WTC11 (cell line): ENCODE results near the gene NHERF2. TPM values are rescaled to one million over a fixed set of nuclear protein-coding genes. Genes with fewer than 3 reads are reported as not detected.

ENCODE experiments used
- ATAC-seq: fragments of 200-7000 bp; cut with Tn5 transposase; 2 replicates; pipeline ENCODE4 v1.10.0; 2021; ENCODE audit warnings: mild to moderate bottlenecking, moderate library complexity
- CTCF ChIA-PET: fragments of 300-600 bp; sonication (Branson Sonifier 250); formaldehyde crosslinking; loops from one replicate; lab custom pipeline; 2021; ENCODE audit warnings: antibody characterized with exemption; lab: Charles Lee
- POLR2A ChIA-PET: fragments of 350-600 bp; sonication (Branson Sonifier 250); formaldehyde crosslinking; loops from one replicate; lab custom pipeline; 2021; ENCODE audit warnings: antibody characterized with exemption; lab: Charles Lee
- DNase-seq: peaks from one replicate; pipeline ENCODE4 v3.0.0; 2021; ENCODE audit warnings: low spot score
- H3K27ac Mint-ChIP-seq: 2 replicates; pipeline ENCODE4 v1.8.0; 2021; ENCODE audit warnings: mixed read lengths
- H3K27me3 Mint-ChIP-seq: 2 replicates; pipeline ENCODE4 v1.8.0; 2021; ENCODE audit warnings: low read depth, mild to moderate bottlenecking, moderate library complexity, mixed read lengths
- H3K36me3 Mint-ChIP-seq: 2 replicates; pipeline ENCODE4 v1.8.0; 2021; ENCODE audit warnings: mixed read lengths
- H3K4me1 Mint-ChIP-seq: 2 replicates; pipeline ENCODE4 v1.8.0; 2022; ENCODE audit warnings: mixed read lengths
- H3K4me3 Mint-ChIP-seq: 2 replicates; pipeline ENCODE4 v1.8.0; 2021; ENCODE audit warnings: mild to moderate bottlenecking, moderate library complexity, mixed read lengths
- H3K9me3 Mint-ChIP-seq: 2 replicates; pipeline ENCODE4 v1.8.0; 2021; ENCODE audit warnings: mixed read lengths
- AFF4 ChIP-seq: sonication (generic); formaldehyde crosslinking; IDR thresholded peaks from 2 replicates; pipeline ENCODE4 v1.8.1; 2023; ENCODE audit warnings: mild to moderate bottlenecking, missing genetic modification reagents, borderline replicate concordance
- ARID4B ChIP-seq: sonication (generic); formaldehyde crosslinking; IDR thresholded peaks from 2 replicates; pipeline ENCODE4 v1.8.0; 2023; ENCODE audit warnings: missing genetic modification reagents, mild to moderate bottlenecking, borderline replicate concordance
- CDX4 ChIP-seq: fragments of 250-450 bp; sonication (Bioruptor Pico); IDR thresholded peaks from 2 replicates; pipeline ENCODE4 v1.9.0; 2021; ENCODE audit warnings: moderate library complexity, mild to moderate bottlenecking, inconsistent platforms, borderline replicate concordance
- CREM ChIP-seq: sonication (generic); formaldehyde crosslinking; IDR thresholded peaks from 2 replicates; pipeline ENCODE4 v1.8.1; 2022; ENCODE audit warnings: mild to moderate bottlenecking, missing genetic modification reagents, moderate library complexity
- ESRRA ChIP-seq: sonication (generic); formaldehyde crosslinking; IDR thresholded peaks from 2 replicates; pipeline ENCODE4 v1.8.1; 2022; ENCODE audit warnings: mild to moderate bottlenecking, missing genetic modification reagents, borderline replicate concordance
- FOXK1 ChIP-seq: sonication (generic); formaldehyde crosslinking; IDR thresholded peaks from 2 replicates; pipeline ENCODE4 v1.8.0; 2022; ENCODE audit warnings: mild to moderate bottlenecking, moderate library complexity, missing genetic modification reagents
- GRHL2 ChIP-seq: fragments of 250-450 bp; sonication (Bioruptor Pico); IDR thresholded peaks from 2 replicates; pipeline ENCODE4 v1.8.0; 2022; ENCODE audit warnings: mild to moderate bottlenecking, moderate library complexity; ENCODE audit not compliant: insufficient replicate concordance, severe bottlenecking
- GTF2I ChIP-seq: fragments of 250-450 bp; sonication (Bioruptor Pico); conservative IDR thresholded peaks from 2 replicates; pipeline ENCODE4 v1.4.0; 2021; ENCODE audit warnings: mild to moderate bottlenecking
- JAZF1 ChIP-seq: fragments of 250-450 bp; sonication (Bioruptor Pico); IDR thresholded peaks from 2 replicates; pipeline ENCODE4 v1.9.0; 2021; ENCODE audit warnings: moderate library complexity, mild to moderate bottlenecking, inconsistent platforms
- JUN ChIP-seq: sonication (generic); formaldehyde crosslinking; IDR thresholded peaks from 2 replicates; pipeline ENCODE4 v1.8.0; 2023; ENCODE audit warnings: mild to moderate bottlenecking, missing genetic modification reagents
- MLX ChIP-seq: sonication (generic); formaldehyde crosslinking; IDR thresholded peaks from 2 replicates; pipeline ENCODE4 v1.8.1; 2023; ENCODE audit warnings: mild to moderate bottlenecking, missing genetic modification reagents, moderate library complexity
- PRDM15 ChIP-seq: sonication (generic); formaldehyde crosslinking; IDR thresholded peaks from 2 replicates; pipeline ENCODE4 v1.8.0; 2022; ENCODE audit warnings: missing genetic modification reagents
- SP1 ChIP-seq: sonication (generic); formaldehyde crosslinking; conservative IDR thresholded peaks from 2 replicates; pipeline ENCODE4 v1.8.1; 2022; ENCODE audit warnings: missing genetic modification reagents
- USF1 ChIP-seq: sonication (generic); formaldehyde crosslinking; IDR thresholded peaks from 2 replicates; pipeline ENCODE4 v1.8.0; 2022; ENCODE audit warnings: mild to moderate bottlenecking, missing genetic modification reagents
- ZBTB43 ChIP-seq: sonication (generic); formaldehyde crosslinking; IDR thresholded peaks from 2 replicates; pipeline ENCODE4 v1.8.1; 2023; ENCODE audit warnings: mild to moderate bottlenecking, missing genetic modification reagents
- ZMAT4 ChIP-seq: fragments of 250-450 bp; sonication (Bioruptor Pico); IDR thresholded peaks from 2 replicates; pipeline ENCODE4 v1.9.0; 2021; ENCODE audit warnings: mild to moderate bottlenecking
- ZNF121 ChIP-seq: sonication (generic); formaldehyde crosslinking; IDR thresholded peaks from 2 replicates; pipeline ENCODE4 v1.8.0; 2023; ENCODE audit warnings: missing genetic modification reagents
- total RNA-seq: library from RNA; stranded (reverse); gene quantifications from 3 replicates; pipeline ENCODE4 v1.2.3, GENCODE V29; 2021

The NHERF2 gene
- total RNA-seq, 1 experiment from 2014 or later: 31.1 TPM

GRCh38 chr16:2042171-2042985 lies 15.7 kb downstream of the NHERF2 start (continued):
- TF ChIP-seq AFF4 (no peak), CREM (CRISPR knock-in tag) (no peak), USF1 (CRISPR knock-in tag) (no peak)

GRCh38 chr16:2042986-2043666 lies 16.4 kb downstream of the NHERF2 start:
- DNase-seq (no peak), ATAC-seq (no peak)
- Mint-ChIP-seq H3K36me3 (no peaks in the 10 kb centered on the region; the same call in 1 of the 2 replicates), H3K4me3 (no peak overlapping the region), H3K27ac (peak overlapping the region; percentile 63; the same call in 1 of the 2 replicates), H3K4me1 (peaks cover 4% of the 10 kb centered on the region), H3K9me3 (no peaks in the 10 kb centered on the region), H3K27me3 (no peaks in the 10 kb centered on the region)
- POLR2A ChIA-PET: no interaction called here
- CTCF ChIA-PET: interaction anchor here (0.7 to 1.3 kb wide), 4 partner anchors 14 to 39 kb away, joined by 3 to 5 read pairs (median 3); no protein-coding TSS in a partner anchor
- TF ChIP-seq SP1 (CRISPR knock-in tag) (no peak), PRDM15 (CRISPR knock-in tag) (no peak), ARID4B (no peak), ZMAT4 (CRISPR knock-in tag) (no peak), ZBTB43 (CRISPR knock-in tag) (no peak), MLX (no peak), GRHL2 (CRISPR knock-in tag) (no peak), CDX4 (CRISPR knock-in tag) (no peak), GTF2I (no peak), JUN (CRISPR knock-in tag) (no peak), ZNF121 (CRISPR knock-in tag) (no peak), ESRRA (no peak), JAZF1 (CRISPR knock-in tag) (no peak), FOXK1 (CRISPR knock-in tag) (no peak)
